Progenitor cell of endocrine pancreas (in vitro differentiated cells): ENCODE measurements around the gene ICAM2. TPM values are rescaled to one million over a fixed set of nuclear protein-coding genes. Genes with fewer than 3 reads are reported as not detected.

Experiments
- DNase-seq: peaks from one replicate; pipeline ENCODE4 v3.0.0; 2021; ENCODE audit warnings: low spot score; ENCODE audit not compliant: unreplicated experiment
- H3K27ac Mint-ChIP-seq: 2 replicates; pipeline ENCODE4 v1.8.0; 2021; ENCODE audit warnings: mild to moderate bottlenecking, moderate library complexity, mixed read lengths
- H3K27me3 Mint-ChIP-seq: 2 replicates; pipeline ENCODE4 v1.8.0; 2021; ENCODE audit warnings: mixed read lengths
- H3K36me3 Mint-ChIP-seq: 2 replicates; pipeline ENCODE4 v1.8.0; 2022; ENCODE audit warnings: mixed read lengths; ENCODE audit not compliant: insufficient read depth
- H3K4me1 Mint-ChIP-seq: 2 replicates; pipeline ENCODE4 v1.8.0; 2021; ENCODE audit warnings: low read depth, mixed read lengths
- H3K4me3 Mint-ChIP-seq: 2 replicates; pipeline ENCODE4 v1.8.0; 2021; ENCODE audit warnings: low read depth, mild to moderate bottlenecking, moderate library complexity, mixed read lengths
- H3K9me3 Mint-ChIP-seq: 2 replicates; pipeline ENCODE4 v1.8.0; 2021; ENCODE audit warnings: low read depth, mixed read lengths
- CTCF ChIP-seq: fragments of 200-600 bp; sonication (generic); IDR thresholded peaks from one replicate; pipeline ENCODE4 v1.5.0; 2021; ENCODE audit warnings: antibody characterized with exemption, mild to moderate bottlenecking; ENCODE audit not compliant: unreplicated experiment
- total RNA-seq: library from RNA; stranded (reverse); gene quantifications from 2 replicates; pipeline ENCODE4 v1.2.1, GENCODE V29; 2021

Gene ICAM2
- total RNA-seq, 1 donor from 2014 or later: 0.72 TPM

DNA sequence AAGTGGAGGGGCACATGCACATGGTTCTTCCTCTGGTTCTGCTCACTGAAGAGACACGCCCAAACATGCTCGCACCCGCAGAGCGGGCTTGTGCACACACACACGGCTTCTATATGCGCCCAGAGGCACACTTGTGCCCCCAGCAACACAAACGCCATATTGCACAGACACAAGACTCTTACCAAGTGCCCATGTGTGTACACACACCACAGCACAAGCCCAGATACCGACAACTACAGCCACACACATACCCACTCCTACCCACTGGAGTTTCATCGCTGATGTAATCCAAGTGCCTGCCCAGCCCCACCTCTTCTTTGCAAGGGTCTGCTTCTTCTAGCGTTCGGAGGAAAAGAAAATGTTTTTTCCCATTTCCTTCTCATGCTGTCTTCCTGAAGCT is 28.8 kb downstream of the ICAM2 start:
- H3K36me3 Mint-ChIP-seq: no peaks in the 10 kb centered on the region
- TF ChIP-seq CTCF: no peak
- H3K4me3 Mint-ChIP-seq: no peak overlapping the region
- H3K27ac Mint-ChIP-seq: no peak overlapping the region
- H3K4me1 Mint-ChIP-seq: peaks cover 17% of the 10 kb centered on the region
- no peaks in the 10 kb centered on the region for H3K9me3 Mint-ChIP-seq
- DNase-seq: no peak
- H3K27me3 Mint-ChIP-seq: peaks cover 66% of the 10 kb centered on the region

- no peak overlapping the region for H3K4me3 Mint-ChIP-seq
- TF ChIP-seq CTCF: no peak
- H3K27ac Mint-ChIP-seq: no peak overlapping the region
- DNase-seq: no peak
- H3K27me3 Mint-ChIP-seq: peaks cover 56% of the 10 kb centered on the region
- no peaks in the 10 kb centered on the region for H3K36me3 Mint-ChIP-seq
- H3K9me3 Mint-ChIP-seq: no peaks in the 10 kb centered on the region
- H3K4me1 Mint-ChIP-seq: peaks cover 19% of the 10 kb centered on the region
Measured at GRCh38 chr17:63989622-63990345, 30.6 kb downstream of the ICAM2 start.

- no peak for TF ChIP-seq CTCF
- H3K9me3 Mint-ChIP-seq: no peaks in the 10 kb centered on the region
- peaks cover 19% of the 10 kb centered on the region for H3K4me1 Mint-ChIP-seq
- no peak overlapping the region for H3K27ac Mint-ChIP-seq
- no peaks in the 10 kb centered on the region for H3K36me3 Mint-ChIP-seq
- no peak for DNase-seq
- H3K27me3 Mint-ChIP-seq: peaks cover 55% of the 10 kb centered on the region
- H3K4me3 Mint-ChIP-seq: no peak overlapping the region
Measured at GRCh38 chr17:63988741-63989621, 31.5 kb downstream of the ICAM2 start.

DNA sequence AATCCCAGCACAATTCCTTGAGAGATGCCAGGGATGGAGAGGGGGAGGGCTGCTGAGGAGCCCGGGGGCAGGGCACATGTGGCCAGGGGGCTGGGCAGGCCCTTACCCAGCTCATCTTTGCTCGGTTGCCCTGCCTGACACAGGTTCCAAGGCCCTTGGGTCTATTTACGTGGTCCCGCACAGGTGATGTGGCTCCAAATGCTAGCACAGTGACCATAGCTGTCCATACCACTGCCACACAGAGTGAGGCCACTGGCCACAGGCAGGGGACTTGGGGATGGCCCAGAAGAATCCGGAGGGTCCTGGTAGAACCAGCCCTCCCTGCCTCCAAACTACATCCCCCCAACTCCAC is 32.3 kb downstream of the ICAM2 start:
- Mint-ChIP-seq H3K4me3 (no peak overlapping the region), H3K27ac (no peak overlapping the region), H3K36me3 (no peaks in the 10 kb centered on the region), H3K4me1 (peaks cover 19% of the 10 kb centered on the region), H3K9me3 (no peaks in the 10 kb centered on the region), H3K27me3 (peaks cover 49% of the 10 kb centered on the region)
- no peak for TF ChIP-seq CTCF
- DNase-seq: no peak

- peaks cover 45% of the 10 kb centered on the region for H3K27me3 Mint-ChIP-seq
- DNase-seq: no peak
- peaks cover 3% of the 10 kb centered on the region for H3K36me3 Mint-ChIP-seq
- no peak for TF ChIP-seq CTCF
- peaks cover 5% of the 10 kb centered on the region for H3K9me3 Mint-ChIP-seq
- no peak overlapping the region for H3K4me3 Mint-ChIP-seq
- H3K27ac Mint-ChIP-seq: no peak overlapping the region
- peaks cover 19% of the 10 kb centered on the region for H3K4me1 Mint-ChIP-seq
Measured at GRCh38 chr17:63987221-63988126, 33.0 kb downstream of the ICAM2 start.
